Measurements from ENCODE around the gene HHATL.

DNA sequence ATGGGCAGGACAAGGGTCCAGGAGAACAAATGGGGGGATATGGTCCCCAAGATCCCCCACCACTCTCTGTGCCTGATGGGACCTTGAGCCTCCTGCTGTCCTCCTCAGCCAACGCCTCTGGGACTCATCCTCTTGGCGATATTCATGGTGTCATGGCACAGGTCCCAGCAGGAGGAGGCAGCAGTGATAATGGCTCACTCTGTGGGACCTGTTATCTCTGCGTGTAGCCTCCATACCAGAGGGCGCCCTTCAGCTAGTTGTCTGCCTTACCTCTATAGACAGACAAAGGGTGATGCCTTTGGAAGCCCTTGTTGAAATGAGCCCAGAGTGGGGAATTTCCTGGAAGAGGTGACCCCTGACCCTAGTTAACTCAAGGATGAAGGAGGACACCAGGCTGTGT is 41.7 kb downstream of the HHATL start:
- TF ChIP-seq, protein P1, sequence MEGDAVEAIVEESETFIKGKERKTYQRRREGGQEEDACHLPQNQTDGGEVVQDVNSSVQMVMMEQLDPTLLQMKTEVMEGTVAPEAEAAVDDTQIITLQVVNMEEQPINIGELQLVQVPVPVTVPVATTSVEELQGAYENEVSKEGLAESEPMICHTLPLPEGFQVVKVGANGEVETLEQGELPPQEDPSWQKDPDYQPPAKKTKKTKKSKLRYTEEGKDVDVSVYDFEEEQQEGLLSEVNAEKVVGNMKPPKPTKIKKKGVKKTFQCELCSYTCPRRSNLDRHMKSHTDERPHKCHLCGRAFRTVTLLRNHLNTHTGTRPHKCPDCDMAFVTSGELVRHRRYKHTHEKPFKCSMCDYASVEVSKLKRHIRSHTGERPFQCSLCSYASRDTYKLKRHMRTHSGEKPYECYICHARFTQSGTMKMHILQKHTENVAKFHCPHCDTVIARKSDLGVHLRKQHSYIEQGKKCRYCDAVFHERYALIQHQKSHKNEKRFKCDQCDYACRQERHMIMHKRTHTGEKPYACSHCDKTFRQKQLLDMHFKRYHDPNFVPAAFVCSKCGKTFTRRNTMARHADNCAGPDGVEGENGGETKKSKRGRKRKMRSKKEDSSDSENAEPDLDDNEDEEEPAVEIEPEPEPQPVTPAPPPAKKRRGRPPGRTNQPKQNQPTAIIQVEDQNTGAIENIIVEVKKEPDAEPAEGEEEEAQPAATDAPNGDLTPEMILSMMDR (IDR thresholded peaks at IDR 0.05) = no peak
- TF ChIP-seq POLR2A (IDR thresholded peaks at IDR 0.05) = no peak
- TF ChIP-seq POLR2AphosphoS5 (IDR thresholded peaks at IDR 0.05) = no peak
